RKO (cell line): ENCODE measurements around the gene GATD1.
A peak's percentile ranks its signal among the peaks of the same experiment; 100 is the strongest.
"Not testable (repeated sequence)": the region's sequence is repeated elsewhere in the genome, so short reads cannot be mapped to it uniquely, and the experiment has no call there.

Experiments used
- DNase-seq: peaks from one replicate; pipeline ENCODE4 v3.0.0-alpha.2; 2016; ENCODE audit warnings: low spot score

Gene GATD1

DNA sequence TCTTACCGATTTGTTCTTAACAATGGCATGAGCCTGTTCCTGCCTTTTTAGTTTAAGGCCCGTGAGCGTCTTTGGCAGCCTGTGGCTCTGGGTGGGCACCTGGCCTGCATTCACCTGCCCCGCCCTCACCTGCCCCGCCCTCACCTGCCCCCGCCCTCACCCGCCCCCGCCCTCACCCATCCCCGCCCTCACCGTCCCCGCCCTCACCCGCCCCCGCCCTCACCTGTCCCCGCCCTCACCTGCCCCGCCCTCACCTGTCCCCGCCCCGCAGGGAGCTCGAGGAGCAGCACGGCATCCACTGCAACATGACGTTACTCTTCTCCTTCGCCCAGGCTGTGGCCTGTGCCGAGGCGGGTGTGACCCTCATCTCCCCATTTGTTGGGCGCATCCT is 14.2 kb downstream of the GATD1 start:
- no peak for DNase-seq

- DNase-seq: peak; percentile 69
Measured at GRCh38 chr11:762421-763072, 14.7 kb downstream of the GATD1 start.

DNA sequence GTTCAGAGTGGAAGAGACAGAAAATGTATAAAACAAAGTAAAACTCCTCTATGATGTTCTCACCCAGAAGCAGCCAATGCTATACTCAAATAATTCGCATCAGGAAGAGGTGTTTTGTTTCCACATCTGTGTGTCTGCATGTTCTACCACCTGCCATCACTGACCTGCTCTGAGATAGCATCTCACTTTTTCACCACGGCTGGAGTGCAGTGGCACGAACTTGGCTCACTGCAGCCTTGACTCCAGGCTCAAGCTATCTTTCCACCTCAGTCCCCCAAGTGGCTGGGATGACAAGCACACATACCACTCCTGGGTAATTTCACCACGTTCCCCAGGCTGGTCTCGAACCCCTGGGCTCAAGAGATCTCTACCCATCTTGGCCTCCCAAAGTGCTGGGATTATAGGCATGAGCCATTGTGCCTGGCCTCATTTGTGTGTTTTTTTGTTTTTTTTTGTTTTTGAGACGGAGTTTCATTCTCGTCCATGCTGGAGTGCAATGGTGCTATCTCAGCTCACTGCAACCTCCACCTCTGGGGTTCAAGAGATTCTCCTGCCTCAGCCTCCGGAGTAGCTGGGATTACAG is 15.7 kb downstream of the GATD1 start:
- DNase-seq: no peak

- DNase-seq: no peak
Measured at GRCh38 chr11:760236-760635, 17.1 kb downstream of the GATD1 start.

DNA sequence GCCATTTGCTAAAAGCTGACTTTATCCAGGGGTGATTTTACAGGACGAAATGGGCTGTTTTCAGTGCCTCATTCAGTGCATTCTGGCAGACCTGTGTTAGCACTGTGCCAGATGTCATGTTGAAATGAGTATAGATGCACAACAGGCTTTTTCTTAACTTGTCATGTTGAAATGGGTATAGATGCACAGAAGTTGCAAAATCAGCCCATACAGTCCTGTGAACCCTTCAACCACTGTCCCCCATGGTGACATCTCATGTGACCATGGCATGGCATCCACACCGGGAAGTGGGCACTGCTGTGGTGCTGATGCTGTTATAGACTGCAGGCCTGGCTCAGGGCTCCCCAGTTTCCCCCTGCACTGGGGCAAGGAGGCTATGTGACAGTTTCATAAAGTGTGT is 27.6 kb downstream of the GATD1 start:
- DNase-seq: no peak

GRCh38 chr11:748007-748359 is 29.3 kb downstream of the GATD1 start:
- no peak for DNase-seq

DNA sequence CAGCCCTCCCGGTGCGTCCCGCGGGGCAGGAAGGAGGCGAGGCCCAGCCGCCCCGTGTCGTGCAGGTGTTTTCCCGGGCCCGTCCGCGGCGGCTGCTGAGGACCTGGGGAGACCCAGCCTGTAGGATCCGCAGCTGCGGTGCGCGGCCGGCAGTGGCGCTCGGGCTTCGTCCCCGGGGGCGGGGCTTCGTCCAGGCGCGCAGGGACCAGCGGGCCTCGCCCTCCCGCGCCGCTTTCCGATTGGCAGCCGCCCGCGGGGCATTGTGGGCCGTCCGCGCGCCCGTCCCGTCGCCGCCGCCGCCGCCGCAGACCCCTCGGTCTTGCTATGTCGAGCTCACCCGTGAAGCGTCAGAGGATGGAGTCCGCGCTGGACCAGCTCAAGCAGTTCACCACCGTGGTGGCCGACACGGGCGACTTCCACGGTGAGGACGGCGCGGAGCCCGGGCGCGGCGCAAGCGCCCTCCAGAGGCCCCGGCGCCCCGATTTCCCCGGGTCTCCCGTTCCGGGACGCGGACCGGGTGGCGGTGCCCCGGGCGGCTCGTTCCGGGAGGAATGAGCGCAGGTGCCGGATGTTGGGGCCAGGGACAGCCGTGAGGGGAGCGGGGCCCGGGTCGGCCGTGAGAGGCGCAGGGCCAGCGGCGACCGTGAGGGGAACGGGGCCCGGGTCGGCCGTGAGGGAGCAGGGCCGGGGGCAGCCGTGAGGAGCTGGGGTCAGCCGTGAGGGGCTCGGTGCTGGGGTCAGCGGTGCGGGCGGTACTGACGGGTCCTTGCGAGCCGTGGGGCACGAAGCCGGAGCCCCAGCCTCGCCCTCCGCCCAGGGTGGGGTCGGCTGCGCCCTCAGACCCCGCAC is 29.9 kb downstream of the GATD1 start, which contains the start of gene TALDO1:
Gene TALDO1, plus strand, starts transcription at position 307 of the 849 bp plus-strand sequence. Its CDS starts 18 bp downstream, at position 325.
- peak; percentile 90 for DNase-seq

- DNase-seq: peak; percentile 75
Measured at GRCh38 chr11:746289-747157, 30.8 kb downstream of the GATD1 start.

DNA sequence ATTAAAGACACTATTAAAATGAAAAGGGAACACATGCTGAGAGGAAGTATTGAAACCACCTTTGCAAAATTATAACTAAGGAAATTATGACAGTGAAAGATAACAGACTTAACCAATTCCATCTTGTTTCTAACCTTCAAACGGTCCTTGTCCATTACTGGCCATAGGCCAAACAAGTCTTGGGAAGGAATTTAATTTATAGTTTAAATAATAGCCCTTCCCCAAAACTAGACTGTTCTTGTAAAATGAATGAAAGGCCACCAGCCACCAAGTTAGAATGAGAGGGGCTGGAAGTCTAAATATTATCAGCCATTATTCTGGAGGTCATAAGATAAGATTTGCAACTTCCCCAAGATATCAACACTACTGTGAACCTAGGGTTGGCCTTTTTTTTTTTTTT is 31.9 kb downstream of the GATD1 start:
- DNase-seq: no peak

DNA sequence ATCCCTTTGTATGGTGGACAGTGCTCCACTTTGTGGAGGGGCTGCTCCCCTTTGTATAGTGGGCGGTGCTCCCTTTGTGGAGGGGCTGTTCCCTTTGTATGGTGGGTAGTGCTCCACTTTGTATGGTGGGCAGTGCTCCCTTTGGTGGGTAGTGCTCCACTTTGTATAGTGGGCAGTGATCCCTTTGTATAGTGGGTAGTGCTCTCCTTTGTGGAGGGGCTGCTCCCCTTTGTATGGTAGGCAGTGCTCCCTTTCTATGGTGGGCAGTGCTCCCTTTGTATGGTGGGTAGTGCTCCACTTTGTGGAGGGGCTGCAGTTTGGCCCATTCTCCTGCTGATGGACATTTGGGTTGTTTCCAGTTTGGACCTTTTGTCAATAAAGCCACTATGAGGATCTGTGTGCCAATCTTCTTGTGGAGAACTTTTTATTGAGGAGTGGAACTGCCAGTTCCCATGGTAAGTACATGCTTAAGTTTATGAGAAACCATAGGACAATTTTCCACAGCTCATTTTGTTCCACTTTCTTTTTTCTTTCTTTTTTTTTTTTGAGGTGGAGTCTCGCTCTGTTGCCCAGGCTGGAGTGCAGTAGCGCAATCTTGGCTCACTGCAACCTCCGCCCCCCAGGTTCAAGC is 34.6 kb downstream of the GATD1 start:
- DNase-seq: no peak

DNA sequence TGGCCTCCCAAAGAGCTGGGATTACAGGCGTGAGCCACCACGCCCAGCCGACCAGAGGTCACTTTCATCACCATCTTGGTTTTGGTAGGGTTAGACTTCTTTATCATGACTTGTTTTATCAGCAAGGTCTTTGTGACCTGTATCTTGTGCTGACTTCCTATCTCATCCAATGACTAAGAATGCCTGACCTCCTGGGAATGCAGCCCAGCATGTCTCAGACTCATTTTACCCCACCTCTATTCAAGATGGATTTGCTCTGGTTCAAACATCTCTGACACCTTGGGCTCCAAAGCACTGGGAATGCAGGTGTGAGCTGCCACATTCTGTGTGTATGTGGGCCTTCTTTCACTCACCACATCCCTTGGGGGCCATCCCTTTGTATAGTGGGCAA is 35.1 kb downstream of the GATD1 start:
- no peak for DNase-seq

DNA sequence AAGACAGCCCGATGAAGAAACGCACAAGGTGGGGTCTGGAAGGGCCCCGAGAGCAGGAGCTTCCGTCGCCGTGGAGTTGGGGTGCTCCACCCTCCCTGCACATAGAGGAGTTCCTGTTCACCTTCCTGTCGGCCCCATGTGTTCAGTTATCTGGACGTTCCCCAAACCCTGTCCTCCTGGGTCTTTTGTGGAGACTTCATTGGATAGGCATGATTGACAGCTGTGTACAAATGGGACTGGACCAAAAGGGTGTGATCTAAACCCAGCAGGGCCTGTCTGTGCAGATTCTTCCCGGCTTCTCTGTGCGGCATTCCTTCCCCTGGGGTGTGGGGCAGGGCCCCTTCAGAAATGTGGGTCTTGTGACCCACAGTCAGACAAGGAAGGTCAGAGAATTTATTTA is 39.4 kb downstream of the GATD1 start:
- not testable (repeated sequence) for DNase-seq

DNA sequence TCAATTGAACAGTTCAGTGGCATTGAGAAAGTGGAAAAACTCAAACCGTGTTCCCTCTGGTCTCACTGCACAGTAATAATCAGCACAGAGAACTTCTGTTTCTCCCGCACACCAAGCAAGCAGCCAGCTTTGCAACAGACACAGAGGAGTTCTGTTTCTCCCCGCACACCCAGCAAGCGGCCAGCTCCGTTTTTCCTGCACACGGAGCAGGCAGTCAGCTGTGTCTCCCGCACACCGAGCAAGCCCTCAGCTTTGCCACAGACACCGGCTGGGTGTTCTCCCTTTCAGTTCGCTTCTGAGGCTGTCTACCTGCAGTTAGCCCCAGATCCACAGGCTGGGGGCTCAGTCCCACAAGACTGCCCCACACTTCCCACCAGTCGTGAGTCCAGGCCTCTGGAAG is 39.9 kb downstream of the GATD1 start:
- no peak for DNase-seq

DNA sequence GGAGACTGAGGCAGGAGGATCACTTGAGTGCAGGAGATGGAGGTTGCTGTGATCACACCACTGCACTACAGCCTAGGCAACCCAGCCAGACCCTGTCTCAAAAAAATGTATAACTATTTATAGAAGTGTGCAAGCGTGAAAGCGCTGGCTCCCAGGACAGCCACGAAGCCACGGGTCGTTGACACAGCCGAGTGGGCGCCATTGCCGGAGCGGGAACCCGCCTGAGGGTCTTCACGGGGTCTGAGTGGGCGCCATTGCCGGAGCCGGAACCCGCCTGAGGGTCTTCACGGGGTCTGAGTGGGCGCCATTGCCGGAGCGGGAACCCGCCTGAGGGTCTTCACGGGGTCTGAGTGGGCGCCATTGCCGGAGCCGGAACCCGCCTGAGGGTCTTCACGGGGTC is 42.7 kb downstream of the GATD1 start:
- not testable (repeated sequence) for DNase-seq

DNA sequence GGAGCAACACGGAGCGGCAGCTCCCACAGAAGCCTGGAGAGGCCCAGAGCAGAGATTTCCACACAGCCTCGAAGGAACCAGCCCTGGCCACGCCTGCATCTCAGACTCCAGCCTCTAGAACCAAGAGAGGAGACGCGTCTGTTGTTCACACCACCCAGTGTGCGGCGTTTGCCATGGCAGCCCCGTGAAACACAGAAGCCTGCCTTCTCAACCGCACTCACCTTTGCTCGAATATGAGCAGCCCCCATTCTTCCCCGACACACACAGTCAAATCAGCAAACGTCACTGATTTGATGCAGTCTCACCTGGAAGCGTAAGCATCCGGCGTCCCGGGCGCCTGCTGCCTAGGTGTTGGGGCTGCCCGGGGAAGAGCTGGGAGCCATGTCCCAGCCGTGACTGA is 44.2 kb downstream of the GATD1 start:
- no peak for DNase-seq

DNA sequence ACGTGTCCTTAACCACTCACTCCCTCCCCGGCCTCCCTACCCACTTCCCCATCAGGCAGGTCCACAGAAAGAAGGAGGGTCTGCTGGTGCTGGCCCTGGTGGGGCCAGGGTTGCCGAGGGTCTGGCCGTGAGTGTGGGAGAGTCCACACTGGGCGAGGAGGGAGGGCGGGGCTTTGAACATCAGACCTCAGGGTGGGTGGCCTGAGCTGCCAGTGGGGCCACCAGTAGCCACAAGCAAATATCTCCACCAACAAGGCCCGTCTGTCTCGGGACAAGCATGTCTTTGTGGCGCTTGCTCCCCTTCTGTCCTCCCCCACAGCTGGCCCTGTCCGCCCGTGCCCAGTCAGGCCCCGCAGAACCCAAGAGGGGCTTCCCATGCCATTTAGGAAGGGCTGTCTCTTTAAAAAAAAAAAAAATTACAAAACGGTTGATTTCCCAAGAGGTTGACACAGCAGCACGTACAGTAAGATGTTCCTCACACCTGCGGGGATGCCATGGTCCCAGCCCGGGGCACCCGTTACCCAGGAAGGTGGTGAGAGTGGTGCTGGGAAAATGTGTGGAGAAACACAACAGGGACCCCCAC is 47.7 kb downstream of the GATD1 start:
- no peak for DNase-seq

DNA sequence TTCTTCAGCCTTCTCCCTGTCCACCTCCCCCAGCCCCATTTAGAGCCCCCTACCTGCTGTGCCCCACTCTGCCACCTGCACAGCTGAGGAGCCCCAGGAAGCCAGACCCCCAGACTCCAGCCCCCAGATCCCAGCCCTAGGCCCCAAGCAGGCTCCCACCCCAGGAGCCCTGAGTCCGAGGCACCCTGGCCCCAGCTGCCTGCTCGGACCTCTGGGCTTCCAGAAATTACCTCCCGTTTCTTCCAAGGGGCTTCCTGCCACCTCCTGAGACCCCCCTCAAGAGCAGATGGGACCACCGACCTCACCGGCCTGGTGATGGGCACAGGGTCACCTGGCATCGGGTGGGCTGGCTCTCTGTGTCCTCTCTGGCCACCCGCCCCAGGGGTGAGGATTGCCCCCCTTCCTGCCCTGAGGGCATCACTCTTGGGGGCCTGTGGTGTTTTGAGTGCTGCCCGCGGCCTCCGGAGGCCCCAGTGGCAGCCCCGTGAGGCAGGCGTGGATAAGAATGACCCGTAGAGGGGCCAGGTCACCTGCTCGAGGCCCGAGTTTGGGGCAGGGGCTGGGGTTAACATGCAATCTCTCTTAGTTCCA is 48.3 kb downstream of the GATD1 start:
- no peak for DNase-seq

DNA sequence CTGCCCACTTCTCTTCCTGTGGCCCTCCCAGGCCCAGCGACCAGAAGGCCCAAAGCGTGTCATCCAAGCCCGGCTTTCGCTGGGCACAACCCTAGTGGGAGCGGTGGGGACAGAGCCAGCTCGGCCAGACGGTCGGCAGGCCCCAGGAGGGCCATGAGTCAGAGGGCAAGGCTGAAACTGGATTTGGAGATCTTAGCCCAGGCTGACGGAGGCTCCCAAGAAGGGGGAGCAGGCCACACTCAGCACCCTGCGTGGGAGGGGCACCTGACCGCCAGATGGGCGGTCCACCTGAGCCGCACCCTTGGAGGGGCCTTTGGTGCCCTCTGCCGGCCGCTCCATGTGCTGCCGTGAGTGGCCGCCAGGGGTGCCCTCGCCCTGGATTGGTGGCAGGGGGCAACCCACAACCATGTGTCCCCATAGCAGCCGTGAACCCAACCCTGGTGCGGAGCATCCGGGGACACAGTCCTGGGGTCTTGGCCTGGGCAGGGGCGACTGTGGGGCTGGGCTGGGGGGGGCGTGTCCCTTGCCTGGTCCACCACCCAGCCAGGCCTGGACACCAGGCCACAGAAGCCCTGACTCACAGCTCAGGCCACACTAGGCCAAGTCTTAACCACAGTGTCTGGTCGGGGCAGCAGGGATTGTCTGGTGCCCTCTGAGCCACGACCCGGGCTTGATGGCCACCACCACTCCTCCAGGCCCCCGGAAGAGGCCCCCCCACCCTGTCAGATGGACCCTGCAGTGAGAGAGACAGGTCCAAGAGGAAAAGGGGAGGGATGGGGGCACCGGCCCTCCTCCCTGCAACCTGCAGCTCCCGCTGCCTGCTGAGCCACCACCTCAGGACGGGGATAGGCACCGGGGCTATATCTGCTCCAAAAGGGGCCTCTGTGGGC is 49.2 kb downstream of the GATD1 start:
- peak; percentile 96 for DNase-seq

DNA sequence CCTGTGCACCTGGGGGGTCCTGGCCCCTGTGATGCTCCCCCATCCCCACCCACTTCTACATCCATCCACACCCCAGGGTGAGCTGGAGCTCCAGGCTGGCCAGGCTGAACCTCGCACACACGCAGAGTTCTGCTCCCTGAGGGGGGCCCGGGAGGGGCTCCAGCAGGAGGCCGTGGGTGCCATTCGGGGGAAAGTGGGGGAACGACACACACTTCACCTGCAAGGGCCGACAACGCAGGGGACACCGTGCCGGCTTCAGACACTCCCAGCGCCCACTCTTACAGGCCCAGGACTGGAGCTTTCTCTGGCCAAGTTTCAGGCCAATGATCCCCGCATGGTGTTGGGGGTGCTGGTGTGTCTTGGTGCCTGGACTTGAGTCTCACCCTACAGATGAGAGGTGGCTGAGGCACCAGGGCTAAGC is 50.0 kb downstream of the GATD1 start:
- no peak for DNase-seq
